MM.1S (cell line): ENCODE data around the gene PJA1.

Experiments used
- EZH2 ChIP-seq: fragments of 300-600 bp; sonication (generic); optimal IDR thresholded peaks from 2 replicates; pipeline ENCODE3; 2017; ENCODE audit warnings: low read depth, mild to moderate bottlenecking, antibody characterized with exemption, low read length, mixed read lengths
- TF ChIP-seq, protein P1 (sequence below): fragments of 300-600 bp; sonication (generic); IDR thresholded peaks from 2 replicates; pipeline ENCODE4 v1.5.1; 2016; ENCODE audit warnings: antibody characterized with exemption, low read length, mixed read lengths

DNA sequence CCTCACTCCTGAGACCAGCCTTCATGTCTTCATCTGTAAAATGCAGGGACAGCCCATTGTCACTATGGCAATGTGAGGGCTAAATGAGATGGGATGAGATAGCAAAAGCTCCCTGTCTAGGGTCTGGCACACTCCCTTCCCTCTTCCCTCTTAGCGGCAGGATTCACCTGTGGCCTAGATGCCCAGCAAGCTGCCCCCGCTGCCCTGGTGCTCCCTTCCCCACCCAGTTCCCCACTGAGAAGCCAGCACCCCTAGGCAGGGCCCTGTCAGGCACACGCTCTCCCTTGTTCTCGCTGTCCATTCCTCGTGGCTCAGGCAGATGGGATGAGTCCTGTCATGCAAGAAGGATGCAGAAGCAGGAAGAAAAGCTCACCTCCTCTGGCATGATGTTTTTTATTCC lies 49.2 kb upstream of the PJA1 start:
- TF ChIP-seq, protein P1, sequence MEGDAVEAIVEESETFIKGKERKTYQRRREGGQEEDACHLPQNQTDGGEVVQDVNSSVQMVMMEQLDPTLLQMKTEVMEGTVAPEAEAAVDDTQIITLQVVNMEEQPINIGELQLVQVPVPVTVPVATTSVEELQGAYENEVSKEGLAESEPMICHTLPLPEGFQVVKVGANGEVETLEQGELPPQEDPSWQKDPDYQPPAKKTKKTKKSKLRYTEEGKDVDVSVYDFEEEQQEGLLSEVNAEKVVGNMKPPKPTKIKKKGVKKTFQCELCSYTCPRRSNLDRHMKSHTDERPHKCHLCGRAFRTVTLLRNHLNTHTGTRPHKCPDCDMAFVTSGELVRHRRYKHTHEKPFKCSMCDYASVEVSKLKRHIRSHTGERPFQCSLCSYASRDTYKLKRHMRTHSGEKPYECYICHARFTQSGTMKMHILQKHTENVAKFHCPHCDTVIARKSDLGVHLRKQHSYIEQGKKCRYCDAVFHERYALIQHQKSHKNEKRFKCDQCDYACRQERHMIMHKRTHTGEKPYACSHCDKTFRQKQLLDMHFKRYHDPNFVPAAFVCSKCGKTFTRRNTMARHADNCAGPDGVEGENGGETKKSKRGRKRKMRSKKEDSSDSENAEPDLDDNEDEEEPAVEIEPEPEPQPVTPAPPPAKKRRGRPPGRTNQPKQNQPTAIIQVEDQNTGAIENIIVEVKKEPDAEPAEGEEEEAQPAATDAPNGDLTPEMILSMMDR, result no peak
- TF ChIP-seq EZH2, result no peak
